Liver (tissue), 9 donors: ENCODE data around the gene ARFGAP2. TPM values are rescaled to one million over a fixed set of nuclear protein-coding genes. Genes with fewer than 3 reads are reported as not detected.

ENCODE experiments used
- DNase-seq: peaks from one replicate; pipeline ENCODE4 v3.0.0-alpha.2; 2017; ENCODE audit warnings: low spot score
- H3K27ac ChIP-seq, 2 donors: one replicate each; pipeline ENCODE4 v1.7.0; 2013; ENCODE audit warnings: inconsistent platforms in 2 of 2, low read length in 2 of 2, control low read depth in 1 of 2, low read depth in 1 of 2, mild to moderate bottlenecking in 1 of 2
- H3K27me3 ChIP-seq, 4 donors: one replicate each; pipeline versions ENCODE4 v1.6.1 to v1.7.0; 2013; ENCODE audit warnings: low read length in 3 of 4, inconsistent platforms in 1 of 4, mild to moderate bottlenecking in 1 of 4, moderate library complexity in 1 of 4; ENCODE audit not compliant: control insufficient read depth in 4 of 4, insufficient read depth in 4 of 4
- H3K36me3 ChIP-seq, 4 donors: one replicate each; pipeline versions ENCODE4 v1.6.1 to v1.7.0; 2013; ENCODE audit warnings: low read length in 3 of 4, mild to moderate bottlenecking in 3 of 4, low read depth in 1 of 4, moderate library complexity in 1 of 4; ENCODE audit not compliant: control insufficient read depth in 4 of 4, insufficient read depth in 3 of 4
- H3K4me1 ChIP-seq, 4 donors: one replicate each; pipeline versions ENCODE4 v1.6.1 to v1.7.0; 2013; ENCODE audit warnings: low read length in 3 of 4, mild to moderate bottlenecking in 3 of 4, moderate library complexity in 1 of 4; ENCODE audit not compliant: control insufficient read depth in 4 of 4, insufficient read depth in 4 of 4
- H3K4me3 ChIP-seq, 3 donors: one replicate each; pipeline versions ENCODE4 v1.6.1 to v1.7.0; 2013; ENCODE audit warnings: low read length in 3 of 3, control low read depth in 1 of 3, low read depth in 1 of 3, mild to moderate bottlenecking in 1 of 3
- H3K9ac ChIP-seq, 2 donors: one replicate each; pipeline ENCODE4 v1.7.0; 2013; ENCODE audit warnings: low read length in 2 of 2, mild to moderate bottlenecking in 2 of 2, moderate library complexity in 2 of 2, control low read depth in 1 of 2, low read depth in 1 of 2
- H3K9me3 ChIP-seq, 4 donors: one replicate each; pipeline versions ENCODE4 v1.6.1 to v1.7.0; 2013; ENCODE audit warnings: low read length in 3 of 4; ENCODE audit not compliant: control insufficient read depth in 4 of 4
- CTCF ChIP-seq: fragments of 150-350 bp; IDR thresholded peaks from 2 replicates; pipeline ENCODE4 v1.5.1; 2017; ENCODE audit warnings: improper control_type of control experiment, low read depth, low read length; ENCODE audit not compliant: missing input control
- FOXA1 ChIP-seq: IDR thresholded peaks from 2 replicates; pipeline ENCODE4 v1.6.1; 2016; ENCODE audit warnings: antibody characterized with exemption
- FOXA2 ChIP-seq: IDR thresholded peaks from 2 replicates; pipeline ENCODE4 v1.6.1; 2016; ENCODE audit warnings: antibody characterized with exemption
- JUND ChIP-seq, 2 donors: IDR thresholded peaks; 2 replicates each; pipeline ENCODE4 v1.6.1; 2016; ENCODE audit warnings: antibody characterized with exemption in 2 of 2
- NR2F2 ChIP-seq: IDR thresholded peaks from 2 replicates; pipeline ENCODE4 v1.6.1; 2016; ENCODE audit warnings: antibody characterized with exemption
- RAD21 ChIP-seq, 2 donors: IDR thresholded peaks; 2 replicates each; pipeline ENCODE4 v1.6.1; 2016; ENCODE audit warnings: antibody characterized with exemption in 2 of 2, mild to moderate bottlenecking in 2 of 2
- REST ChIP-seq: IDR thresholded peaks from 2 replicates; pipeline ENCODE4 v1.6.1; 2016; ENCODE audit warnings: antibody characterized with exemption, mild to moderate bottlenecking
- RXRA ChIP-seq, 2 donors: IDR thresholded peaks; 2 replicates each; pipeline ENCODE4 v1.6.1; 2017 to 2018; ENCODE audit warnings: antibody characterized with exemption in 2 of 2, mild to moderate bottlenecking in 1 of 2
- TAF1 ChIP-seq: conservative IDR thresholded peaks from 2 replicates; pipeline ENCODE4 v1.6.1; 2016; ENCODE audit warnings: antibody characterized with exemption, mild to moderate bottlenecking
- YY1 ChIP-seq: IDR thresholded peaks from 2 replicates; pipeline ENCODE4 v1.6.1; 2016; ENCODE audit warnings: antibody characterized with exemption, mild to moderate bottlenecking
- ZBTB33 ChIP-seq: IDR thresholded peaks from 2 replicates; pipeline ENCODE4 v1.6.1; 2016; ENCODE audit warnings: antibody characterized with exemption
- WGBS: extraction: QIAGEN DNeasy Blood & Tissue Kit; methylation state at CpG from one replicate; pipeline ENCODE4 v1.1.7; 2013; 5-methylcytosine and 5-hydroxymethylcytosine counted together
- polyA plus RNA-seq, 2 donors: library from polyadenylated mRNA; stranded (reverse) in 1 of 2; unstranded in 1 of 2; fragments of 200-250 nt in 1 of 2; fragments of >200 nt in 1 of 2; fragmentation: Nextera tagmentation in 1 of 2; extraction: Ambion mirVana in 1 of 2; gene quantifications; one replicate each; pipeline versions ENCODE4 v1.2.1 to v1.2.3, GENCODE V29; 2013 to 2015
- total RNA-seq, 2 donors: library from RNA; depleted of rRNA; stranded (reverse); fragments of >200 nt; gene quantifications; one replicate each; pipeline ENCODE4 v1.2.3, GENCODE V29; 2014
- donor health status: healthy.
- donor health status: healthy.
- donor health status: healthy.
- donor health status: healthy.
- donor health status: healthy.

Gene ARFGAP2
- total and polyA plus RNA-seq, 4 donors, result 37.3 to 163 (median 53.0) TPM

GRCh38 chr11:47179655-47179991 lies 2.9 kb upstream of the ARFGAP2 start:
- Histone ChIP-seq H3K4me3 (no peak overlapping the region), H3K27me3 (no peaks in the 10 kb centered on the region), H3K9me3 (no peaks in the 10 kb centered on the region), H3K9ac (no peak overlapping the region), H3K4me1 (peaks cover 15 to 73% (median 56%) of the 10 kb centered on the region in 4 donors), H3K36me3 (peaks cover 0 to 12% (median 7%) of the 10 kb centered on the region in 4 donors), H3K27ac (no peak overlapping the region)
- peak; percentile 44 for DNase-seq
- 98% methylated on average over 1 of the region's 1 CpG for WGBS
- TF ChIP-seq RAD21 (IDR thresholded peaks at IDR 0.05) (peak in 1 of 2 donors; percentile 73), CTCF (peak; percentile 53), YY1 (no peak)

GRCh38 chr11:47178737-47179654 lies 2.3 kb upstream of the ARFGAP2 start:
- Histone ChIP-seq H3K36me3 (peaks cover under 1 to 12% (median 7%) of the 10 kb centered on the region in 4 donors), H3K9ac (no peak overlapping the region), H3K4me3 (no peak overlapping the region), H3K27ac (peak overlapping the region; percentile 94 to 99), H3K27me3 (no peaks in the 10 kb centered on the region), H3K4me1 (peaks cover 13 to 71% (median 51%) of the 10 kb centered on the region in 4 donors), H3K9me3 (no peaks in the 10 kb centered on the region)
- DNase-seq, result peak; percentile 32
- TF ChIP-seq REST (no peak), FOXA2 (no peak), TAF1 (no peak), JUND (IDR thresholded peaks at IDR 0.05) (no peak), RXRA (IDR thresholded peaks at IDR 0.05) (no peak), YY1 (no peak), FOXA1 (no peak), NR2F2 (no peak)
- 91% methylated on average over 23 of the region's 23 CpGs for WGBS

- Histone ChIP-seq H3K9me3 (no peaks in the 10 kb centered on the region), H3K4me3 (no peak overlapping the region), H3K4me1 (peaks cover 12 to 72% (median 52%) of the 10 kb centered on the region in 4 donors), H3K27ac (peak overlapping the region; percentile 94 to 99), H3K9ac (no peak overlapping the region), H3K36me3 (peaks cover 6 to 12% (median 9%) of the 10 kb centered on the region in 4 donors), H3K27me3 (no peaks in the 10 kb centered on the region)
- peak; percentile 32 for DNase-seq
- 60% methylated on average over 11 of the region's 11 CpGs for WGBS
- TF ChIP-seq ZBTB33 (no peak), YY1 (no peak), RXRA (IDR thresholded peaks at IDR 0.05) (peak in 1 of 2 donors; percentile 23)
Observed at GRCh38 chr11:47178316-47178715, 1.6 kb upstream of the ARFGAP2 start.
